ENCODE data around the gene RERG.
"Not testable (repeated sequence)": the region's sequence is repeated elsewhere in the genome, so short reads cannot be mapped to it uniquely, and the experiment has no call there.

Gene RERG

DNA sequence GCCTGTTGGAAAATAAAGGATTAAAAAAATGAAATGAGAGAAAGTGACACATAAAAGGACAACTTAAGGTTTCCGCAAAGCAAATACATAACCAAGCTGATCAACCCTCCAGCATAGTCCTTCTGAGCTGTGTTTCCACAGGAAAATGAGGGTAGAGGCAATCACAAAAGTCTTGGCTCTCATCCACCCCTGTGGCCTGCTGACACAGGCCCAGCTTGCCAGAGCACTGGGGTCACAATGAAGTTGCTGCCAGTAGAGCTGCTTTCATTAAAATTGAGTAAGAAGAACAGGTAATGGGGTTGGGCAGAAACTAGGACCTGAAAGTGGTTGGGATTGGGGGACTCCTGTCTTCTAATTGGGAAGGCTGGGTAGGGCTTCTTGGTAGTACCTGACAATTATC lies 65.9 kb downstream of the RERG start:
- no peak for DNase-seq (ENCODE audit: extremely low spot score, insufficient read length, low read depth)
- FAIRE-seq, result no peak

GRCh38 chr12:15154103-15154502 lies 67.1 kb downstream of the RERG start:
- DNase-seq (ENCODE audit: extremely low spot score, insufficient read length, low read depth), result no peak
- FAIRE-seq, result no peak

- DNase-seq (ENCODE audit: extremely low spot score, insufficient read length, low read depth) (no peak), FAIRE-seq (no peak)
These were observed 68.3 kb downstream of the RERG start for GRCh38 chr12:15152868-15153267.

DNA sequence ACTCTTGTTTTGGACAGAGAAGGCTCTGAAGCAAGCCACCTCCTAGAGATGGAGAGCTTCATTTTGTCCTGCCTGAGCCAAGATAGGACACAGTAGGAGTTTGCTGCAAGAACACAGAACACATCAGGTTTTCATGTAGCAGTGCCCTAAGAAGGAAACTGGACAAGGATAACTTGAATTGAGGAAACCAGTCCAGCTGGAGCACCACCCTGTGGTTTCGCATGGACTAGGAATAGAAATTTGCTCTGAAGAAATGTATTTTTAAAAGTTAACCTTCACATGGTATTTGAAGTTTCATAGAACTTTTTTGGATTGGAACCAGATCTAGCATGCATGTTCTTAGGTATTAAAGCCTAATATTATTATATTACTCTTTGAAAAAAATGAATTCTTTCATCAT lies 68.8 kb downstream of the RERG start:
- FAIRE-seq (no peak), DNase-seq (ENCODE audit: extremely low spot score, insufficient read length, low read depth) (no peak)

GRCh38 chr12:15151161-15152091 lies 69.8 kb downstream of the RERG start:
- FAIRE-seq (no peak), DNase-seq (ENCODE audit: extremely low spot score, insufficient read length, low read depth) (no peak)

DNA sequence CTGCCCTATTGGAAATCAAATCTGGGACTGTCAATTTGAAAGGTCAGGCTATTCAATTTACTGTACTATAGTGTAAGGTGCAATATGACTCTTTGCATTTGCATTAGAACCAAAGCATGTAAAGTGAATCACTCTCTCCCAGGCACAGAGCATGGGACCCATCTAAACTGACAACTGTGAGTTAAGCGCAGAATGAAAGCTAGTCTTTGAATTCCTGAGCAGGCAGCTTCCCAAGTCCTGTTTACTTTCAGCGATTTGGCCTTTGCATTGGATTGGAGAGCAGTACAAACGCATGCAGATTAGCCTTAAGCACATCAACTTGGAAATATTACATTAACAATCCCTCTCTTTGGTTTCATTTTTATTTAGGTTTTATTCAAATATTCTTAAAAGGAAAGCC lies 74.6 kb downstream of the RERG start:
- DNase-seq (ENCODE audit: extremely low spot score, insufficient read length, low read depth), result no peak
- FAIRE-seq, result no peak

DNA sequence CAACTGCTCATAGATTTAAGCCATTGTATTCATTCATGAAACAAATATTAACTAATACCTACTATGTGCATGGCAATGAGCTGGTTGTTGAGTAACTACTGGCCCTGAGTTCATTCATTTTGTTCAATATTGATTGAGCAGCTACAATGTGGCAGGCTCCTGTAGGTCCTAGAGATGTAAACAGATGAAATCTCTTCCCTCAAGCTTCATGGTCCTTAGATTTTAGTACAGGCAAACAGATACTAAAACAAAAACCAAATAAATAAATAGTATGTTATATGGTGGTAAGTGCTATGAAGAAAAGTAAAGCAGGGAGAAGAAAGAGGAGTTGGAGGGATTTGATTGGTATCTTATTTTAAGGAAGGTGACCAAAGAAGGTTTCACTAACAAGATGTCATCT lies 77.8 kb downstream of the RERG start:
- no peak for FAIRE-seq
- no peak for DNase-seq (ENCODE audit: extremely low spot score, insufficient read length, low read depth)

DNA sequence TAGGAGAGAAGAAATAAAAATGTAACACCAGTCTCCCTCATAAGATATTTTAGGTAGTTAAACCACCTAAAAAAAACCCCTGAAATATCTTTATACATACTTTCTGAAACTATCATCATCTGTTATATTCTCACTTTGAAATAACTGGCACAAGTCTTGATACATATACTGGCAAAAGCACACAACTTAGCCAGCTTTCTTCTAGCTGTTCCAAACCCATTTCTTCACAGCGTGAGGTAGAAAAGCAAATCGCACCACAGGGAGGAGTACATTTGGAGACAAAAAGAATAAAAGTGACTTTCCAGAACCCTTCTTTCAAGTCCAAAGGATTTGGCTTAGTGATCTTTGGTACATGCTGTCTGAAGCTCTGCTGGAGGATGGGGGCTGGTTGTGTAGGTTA lies 78.5 kb downstream of the RERG start:
- FAIRE-seq (no peak), DNase-seq (ENCODE audit: extremely low spot score, insufficient read length, low read depth) (no peak)

GRCh38 chr12:15131431-15131830 lies 89.8 kb downstream of the RERG start:
- DNase-seq (ENCODE audit: extremely low spot score, insufficient read length, low read depth), result no peak
- no peak for FAIRE-seq

DNA sequence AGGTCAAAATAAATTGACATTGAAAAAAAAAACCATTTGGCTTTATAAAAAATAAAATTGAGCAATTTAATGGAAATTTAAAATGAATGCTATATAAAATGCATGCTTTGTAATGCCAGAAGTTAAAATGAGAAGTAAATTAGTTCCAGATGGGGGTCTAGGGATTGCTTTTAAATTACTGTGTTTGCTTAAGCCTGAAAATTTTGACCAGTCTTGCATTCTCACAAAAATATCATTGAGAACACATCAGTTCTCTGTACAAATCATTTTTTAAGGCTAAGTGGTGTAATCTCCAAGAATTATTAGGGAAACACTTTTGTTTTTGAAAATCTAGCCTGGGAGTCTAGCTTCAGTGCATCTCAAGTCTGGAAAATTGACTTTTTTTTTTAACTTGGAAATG lies 90.7 kb downstream of the RERG start:
- DNase-seq (ENCODE audit: extremely low spot score, insufficient read length, low read depth), result no peak

DNA sequence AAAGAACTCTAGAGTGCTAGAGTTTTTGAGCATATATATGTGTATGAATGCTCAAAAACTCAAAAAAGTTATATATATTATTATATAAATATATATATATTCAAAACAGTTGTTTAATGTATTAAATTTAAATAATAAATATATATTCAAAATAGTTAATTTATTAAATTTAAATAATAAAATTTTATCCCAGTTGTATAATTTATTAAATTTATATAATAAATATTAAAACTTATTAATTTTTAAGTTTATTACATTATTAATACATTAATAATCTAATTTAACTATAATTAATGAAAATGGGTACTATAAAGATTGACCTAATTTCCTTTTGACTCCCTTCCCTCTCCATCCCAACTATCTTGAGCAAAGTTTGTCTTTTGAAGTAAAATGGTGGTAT lies 97.8 kb downstream of the RERG start:
- FAIRE-seq (no peak), DNase-seq (ENCODE audit: extremely low spot score, insufficient read length, low read depth) (no peak)

More for the DNA sequence above, 90.7 kb downstream of the RERG start:
- FAIRE-seq, result no peak

DNA sequence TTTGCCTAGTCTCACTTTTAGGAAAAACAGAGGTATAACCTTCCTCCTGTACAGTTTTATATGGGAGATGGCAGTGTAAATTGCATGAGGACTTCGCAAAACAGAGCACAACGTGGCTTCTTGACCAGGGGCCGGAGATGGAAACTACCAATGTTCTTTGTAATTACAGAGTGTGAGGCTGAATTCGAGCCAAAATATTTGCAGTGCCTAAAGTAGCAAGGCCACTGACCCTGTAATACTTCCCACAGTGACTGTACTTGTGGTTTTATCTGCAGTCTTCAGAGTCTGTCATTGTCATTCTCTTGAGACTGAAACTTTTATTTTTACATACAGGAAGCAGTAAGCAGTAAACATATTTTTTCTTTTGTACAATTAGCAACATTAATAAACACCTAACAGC lies 98.9 kb downstream of the RERG start:
- FAIRE-seq (no peak), DNase-seq (ENCODE audit: extremely low spot score, insufficient read length, low read depth) (no peak)

GRCh38 chr12:15118955-15119354 lies 102.3 kb downstream of the RERG start:
- no peak for FAIRE-seq
- DNase-seq (ENCODE audit: extremely low spot score, insufficient read length, low read depth), result no peak

DNA sequence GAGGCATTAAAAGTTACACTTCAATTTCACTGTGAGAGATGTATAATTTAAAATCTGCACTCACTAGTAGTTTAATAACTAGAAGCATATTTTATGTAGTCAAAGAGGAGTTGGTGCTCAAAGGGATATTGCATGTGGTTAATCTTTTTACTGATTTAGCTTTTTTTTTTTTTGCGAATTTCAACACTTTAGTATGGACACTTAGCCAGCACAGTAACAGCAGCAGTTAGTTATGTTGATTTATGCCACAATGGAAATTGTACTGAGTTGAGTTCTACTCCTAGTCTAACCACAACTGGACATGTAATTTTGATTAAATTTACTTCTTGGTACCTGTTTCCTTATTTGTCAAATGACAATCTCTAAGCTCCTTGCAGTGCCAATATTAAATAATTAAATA lies 104.2 kb downstream of the RERG start:
- no peak for DNase-seq (ENCODE audit: extremely low spot score, insufficient read length, low read depth)
- FAIRE-seq, result no peak

- FAIRE-seq (no peak), DNase-seq (ENCODE audit: extremely low spot score, insufficient read length, low read depth) (no peak)
These were observed 105.1 kb downstream of the RERG start for GRCh38 chr12:15116086-15116485.

GRCh38 chr12:15115434-15115833 lies 105.8 kb downstream of the RERG start:
- FAIRE-seq (no peak), DNase-seq (ENCODE audit: extremely low spot score, insufficient read length, low read depth) (no peak)

DNA sequence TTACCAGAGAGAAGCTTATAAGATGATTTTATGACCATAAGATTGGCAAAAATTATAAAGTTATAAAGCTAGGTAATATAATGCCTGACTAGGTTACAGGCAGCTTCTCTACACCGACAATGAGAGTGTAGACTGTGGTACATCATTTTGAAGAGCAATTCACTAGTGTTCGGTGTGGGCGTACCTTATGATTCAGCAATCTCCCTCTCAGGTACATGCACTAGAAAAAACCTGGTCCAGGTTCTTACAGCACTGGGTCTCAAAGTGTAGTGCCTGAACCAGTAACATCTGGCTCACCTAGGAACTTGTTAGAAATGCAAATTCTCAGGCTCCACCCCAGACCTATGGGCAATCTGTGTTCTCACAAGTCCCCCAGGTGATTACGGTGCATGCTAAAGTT lies 106.7 kb downstream of the RERG start:
- FAIRE-seq, result no peak
- no peak for DNase-seq (ENCODE audit: extremely low spot score, insufficient read length, low read depth)

GRCh38 chr12:15092826-15093225 lies 128.4 kb downstream of the RERG start:
- no peak for FAIRE-seq

GRCh38 chr12:15090441-15090840 lies 130.8 kb downstream of the RERG start:
- FAIRE-seq, result no peak
- DNase-seq (ENCODE audit: extremely low spot score, insufficient read length, low read depth), result no peak

More at GRCh38 chr12:15092826-15093225, 128.4 kb downstream of the RERG start:
- no peak for DNase-seq (ENCODE audit: extremely low spot score, insufficient read length, low read depth)

- no peak for DNase-seq (ENCODE audit: extremely low spot score, insufficient read length, low read depth)
- FAIRE-seq, result peak; percentile 15
These were observed 133.1 kb downstream of the RERG start for GRCh38 chr12:15088105-15088504.

DNA sequence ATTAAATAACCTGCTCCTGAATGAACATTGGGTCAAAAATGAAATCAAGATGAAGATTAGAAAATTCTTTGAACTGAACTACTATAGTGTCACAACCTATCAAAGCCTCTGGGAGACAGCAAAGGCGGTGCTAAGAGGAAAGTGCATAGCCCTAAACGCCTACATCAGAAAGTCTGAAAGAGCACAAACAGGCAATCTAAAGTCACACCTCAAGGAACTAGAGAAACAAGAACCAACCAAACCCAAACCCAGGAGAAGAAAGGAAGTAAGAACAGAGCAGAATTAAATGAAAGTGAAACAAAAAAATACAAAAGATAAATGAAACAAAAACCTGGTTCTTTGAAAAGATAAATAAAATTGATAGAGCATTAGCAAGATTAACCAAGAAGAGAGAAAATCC lies 143.5 kb downstream of the RERG start:
- not testable (repeated sequence) for DNase-seq (ENCODE audit: extremely low spot score, insufficient read length, low read depth)
- FAIRE-seq, result peak; percentile 57

GRCh38 chr12:15074351-15074750 lies 146.9 kb downstream of the RERG start:
- DNase-seq (ENCODE audit: extremely low spot score, insufficient read length, low read depth) (no peak), FAIRE-seq (no peak)
